ENCODE data around the gene CHID1. TPM values are rescaled to one million over a fixed set of nuclear protein-coding genes. Genes with fewer than 3 reads are reported as not detected.

The CHID1 gene
- total RNA-seq, 6 experiments from 2014 or later = 61.1 to 157 (median 78.7) TPM

- 31% methylated on average over 3 of the region's 14 CpGs for WGBS (ENCODE audit: insufficient coverage, low coverage, low lambda C conversion rate, missing lambda C conversion rate)
- no peak overlapping the region for H3K27ac ChIP-seq
These were observed 62.2 kb downstream of the CHID1 start for GRCh38 chr11:848380-848931.

DNA sequence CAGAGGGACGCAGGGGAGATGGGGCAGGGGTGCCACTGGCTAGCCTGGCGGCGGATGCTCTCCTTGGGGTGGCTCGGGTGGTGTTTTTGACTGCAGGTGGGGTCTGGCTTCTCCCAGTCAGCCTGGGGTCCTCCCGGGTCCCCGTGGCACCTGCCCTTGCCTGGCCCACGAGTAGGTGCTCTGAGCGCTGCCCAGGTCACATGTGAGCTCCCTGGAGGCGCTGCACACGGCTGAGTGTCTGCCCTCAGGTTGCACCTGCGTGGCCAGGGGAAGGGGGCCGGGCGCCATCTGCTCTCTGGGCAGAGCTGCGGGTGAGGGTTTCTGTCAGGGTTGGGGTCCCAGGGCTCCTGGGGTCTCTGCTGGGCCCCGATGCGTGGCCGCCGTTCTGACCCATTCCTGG lies 62.7 kb downstream of the CHID1 start:
- no peak overlapping the region for H3K27ac ChIP-seq
- no peak overlapping the region for H3K4me3 ChIP-seq
- no peaks in the 10 kb centered on the region for H3K9me3 ChIP-seq
- no peak for ATAC-seq
- H3K4me1 ChIP-seq = peaks cover 0 to 26% (median 0%) of the 10 kb centered on the region in 4 donors
- no peak for TF ChIP-seq POLR2A (IDR thresholded peaks at IDR 0.05)
- no peaks in the 10 kb centered on the region for H3K36me3 ChIP-seq
- peaks cover 0 to 5% of the 10 kb centered on the region in 2 donors for H3K27me3 ChIP-seq
- intact Hi-C loops (cut with DNase I) = loop anchor here in 1 of 2 donors (5.0 kb wide), 1 partner anchor 204 kb away; no protein-coding TSS in a partner anchor
- no peak for DNase-seq
- no CpG with 5 or more reads among the region's 18 CpGs for WGBS (ENCODE audit: insufficient coverage, low coverage, low lambda C conversion rate, missing lambda C conversion rate)

More at GRCh38 chr11:848380-848931, 62.2 kb downstream of the CHID1 start:
- intact Hi-C loops (cut with DNase I) = loop anchor here in 1 of 2 donors (5.0 kb wide), 1 partner anchor 204 kb away; no protein-coding TSS in a partner anchor
- no peaks in the 10 kb centered on the region for H3K36me3 ChIP-seq
- H3K27me3 ChIP-seq = peaks cover 0 to 5% of the 10 kb centered on the region in 2 donors
- ATAC-seq (peak; percentile 5 to 52 (median 20)), DNase-seq (no peak)
- H3K9me3 ChIP-seq = no peaks in the 10 kb centered on the region
- no peak for TF ChIP-seq POLR2A (IDR thresholded peaks at IDR 0.05)
- TF ChIP-seq, protein P1, sequence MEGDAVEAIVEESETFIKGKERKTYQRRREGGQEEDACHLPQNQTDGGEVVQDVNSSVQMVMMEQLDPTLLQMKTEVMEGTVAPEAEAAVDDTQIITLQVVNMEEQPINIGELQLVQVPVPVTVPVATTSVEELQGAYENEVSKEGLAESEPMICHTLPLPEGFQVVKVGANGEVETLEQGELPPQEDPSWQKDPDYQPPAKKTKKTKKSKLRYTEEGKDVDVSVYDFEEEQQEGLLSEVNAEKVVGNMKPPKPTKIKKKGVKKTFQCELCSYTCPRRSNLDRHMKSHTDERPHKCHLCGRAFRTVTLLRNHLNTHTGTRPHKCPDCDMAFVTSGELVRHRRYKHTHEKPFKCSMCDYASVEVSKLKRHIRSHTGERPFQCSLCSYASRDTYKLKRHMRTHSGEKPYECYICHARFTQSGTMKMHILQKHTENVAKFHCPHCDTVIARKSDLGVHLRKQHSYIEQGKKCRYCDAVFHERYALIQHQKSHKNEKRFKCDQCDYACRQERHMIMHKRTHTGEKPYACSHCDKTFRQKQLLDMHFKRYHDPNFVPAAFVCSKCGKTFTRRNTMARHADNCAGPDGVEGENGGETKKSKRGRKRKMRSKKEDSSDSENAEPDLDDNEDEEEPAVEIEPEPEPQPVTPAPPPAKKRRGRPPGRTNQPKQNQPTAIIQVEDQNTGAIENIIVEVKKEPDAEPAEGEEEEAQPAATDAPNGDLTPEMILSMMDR (IDR thresholded peaks at IDR 0.05) = peak; percentile 74 to 90 (median 86)
- H3K4me1 ChIP-seq = peaks cover 0 to 21% (median 0%) of the 10 kb centered on the region in 4 donors
- no peak overlapping the region for H3K4me3 ChIP-seq

GRCh38 chr11:846496-847098 lies 64.0 kb downstream of the CHID1 start:
- intact Hi-C loops (cut with DNase I) = loop anchor here in 1 of 2 donors (5.0 kb wide), 1 partner anchor 206 kb away; no protein-coding TSS in a partner anchor
- no CpG with 5 or more reads among the region's 11 CpGs for WGBS (ENCODE audit: insufficient coverage, low coverage, low lambda C conversion rate, missing lambda C conversion rate)
- Histone ChIP-seq H3K36me3 (no peaks in the 10 kb centered on the region), H3K27ac (no peak overlapping the region), H3K4me3 (no peak overlapping the region), H3K9me3 (no peaks in the 10 kb centered on the region), H3K27me3 (peaks cover 0 to 5% of the 10 kb centered on the region in 2 donors), H3K4me1 (peaks cover 0 to 27% (median 0%) of the 10 kb centered on the region in 4 donors)
- TF ChIP-seq POLR2A (IDR thresholded peaks at IDR 0.05) = no peak
- TF ChIP-seq, protein P1 (IDR thresholded peaks at IDR 0.05) = no peak
- ATAC-seq = no peak
- DNase-seq = no peak

DNA sequence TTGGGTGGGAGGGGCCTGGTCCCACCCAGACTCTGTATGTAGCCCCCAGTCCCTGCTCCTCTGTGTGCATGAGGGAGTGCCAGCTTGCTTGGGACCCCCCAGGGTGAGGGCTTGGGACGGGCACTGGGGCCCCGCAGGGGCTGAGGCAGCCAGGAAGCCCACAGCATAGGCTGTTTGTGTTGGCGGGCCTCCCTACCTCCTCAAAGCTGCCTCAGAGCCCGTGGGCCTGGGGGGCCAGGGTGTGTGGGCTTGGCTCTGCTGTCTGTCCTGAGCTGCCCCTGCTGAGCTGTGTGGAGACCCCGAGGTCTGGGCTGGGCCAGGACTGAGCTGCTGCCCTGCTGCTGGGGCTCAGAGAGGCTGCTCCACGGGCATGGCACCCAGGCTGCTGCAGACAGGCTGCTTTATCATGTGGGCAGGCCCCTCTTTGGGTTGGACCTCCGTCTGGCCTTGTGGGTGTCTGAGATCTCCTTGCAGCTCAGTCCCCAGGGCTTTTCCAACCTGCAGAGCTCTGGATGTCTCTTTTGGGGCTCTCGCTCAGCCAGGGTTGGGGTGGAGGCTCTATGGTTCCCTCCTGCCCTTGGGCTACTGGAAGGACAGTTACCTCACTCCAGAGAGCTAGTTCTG lies 64.6 kb downstream of the CHID1 start:
- Histone ChIP-seq H3K27me3 (peaks cover 0 to 5% of the 10 kb centered on the region in 2 donors), H3K36me3 (no peaks in the 10 kb centered on the region), H3K4me1 (peaks cover 0 to 31% (median under 1%) of the 10 kb centered on the region in 4 donors), H3K4me3 (no peak overlapping the region), H3K27ac (no peak overlapping the region), H3K9me3 (no peaks in the 10 kb centered on the region)
- TF ChIP-seq POLR2A (IDR thresholded peaks at IDR 0.05) = no peak
- TF ChIP-seq, protein P1 (IDR thresholded peaks at IDR 0.05) = no peak
- ATAC-seq (no peak), DNase-seq (no peak)
- intact Hi-C loops (cut with DNase I) = loop anchor here in 1 of 2 donors (5.0 kb wide), 1 partner anchor 206 kb away; no protein-coding TSS in a partner anchor
- WGBS (ENCODE audit: insufficient coverage, low coverage, low lambda C conversion rate, missing lambda C conversion rate) = no CpG with 5 or more reads among the region's 8 CpGs

Data from right lobe of liver (tissue), 6 donors.